HG02798 (cell line): Measurements from ENCODE around the gene TPSD1.
"Not testable (repeated sequence)": the region's sequence is repeated elsewhere in the genome, so short reads cannot be mapped to it uniquely, and the experiment has no call there.

ENCODE experiments used
- ATAC-seq: cut with Tn5 transposase; IDR thresholded peaks from one replicate; pipeline ENCODE4 v1.9.1; 2021; ENCODE audit warnings: mild to moderate bottlenecking; ENCODE audit not compliant: unreplicated experiment, poor library complexity

The TPSD1 gene

GRCh38 chr16:1278477-1278876 is 22.6 kb downstream of the TPSD1 start:
- no peak for ATAC-seq

GRCh38 chr16:1279081-1279944 is 23.4 kb downstream of the TPSD1 start:
- ATAC-seq: no peak

GRCh38 chr16:1279945-1280589 is 24.2 kb downstream of the TPSD1 start:
- no peak for ATAC-seq

GRCh38 chr16:1280783-1281182 is 24.9 kb downstream of the TPSD1 start:
- no peak for ATAC-seq

GRCh38 chr16:1281517-1281916 is 25.6 kb downstream of the TPSD1 start:
- no peak for ATAC-seq

- no peak for ATAC-seq
Observed at GRCh38 chr16:1282324-1282973, 26.6 kb downstream of the TPSD1 start.

- no peak for ATAC-seq
Observed at GRCh38 chr16:1283296-1283695, 27.4 kb downstream of the TPSD1 start.

GRCh38 chr16:1283996-1284616 is 28.2 kb downstream of the TPSD1 start:
- no peak for ATAC-seq

GRCh38 chr16:1285669-1286512 is 30.0 kb downstream of the TPSD1 start:
- ATAC-seq: no peak

- ATAC-seq: no peak
Observed at GRCh38 chr16:1286513-1287094, 30.7 kb downstream of the TPSD1 start.

GRCh38 chr16:1287982-1288670 is 32.3 kb downstream of the TPSD1 start:
- ATAC-seq: no peak

GRCh38 chr16:1288813-1289476 is 33.1 kb downstream of the TPSD1 start:
- no peak for ATAC-seq

- ATAC-seq: no peak
Observed at GRCh38 chr16:1289477-1289866, 33.6 kb downstream of the TPSD1 start.

- ATAC-seq: no peak
Observed at GRCh38 chr16:1290063-1290501, 34.2 kb downstream of the TPSD1 start.

- no peak for ATAC-seq
Observed at GRCh38 chr16:1290860-1291575, 35.1 kb downstream of the TPSD1 start.

- no peak for ATAC-seq
Observed at GRCh38 chr16:1291576-1291974, 35.7 kb downstream of the TPSD1 start.

GRCh38 chr16:1292208-1292607 is 36.3 kb downstream of the TPSD1 start:
- not testable (repeated sequence) for ATAC-seq

GRCh38 chr16:1292808-1293207 is 36.9 kb downstream of the TPSD1 start:
- ATAC-seq: not testable (repeated sequence)
